H9 (cell line): Measurements from ENCODE around the gene KREMEN1. TPM values are rescaled to one million over a fixed set of nuclear protein-coding genes. Genes with fewer than 3 reads are reported as not detected.
A peak's percentile ranks its signal among the peaks of the same experiment; 100 is the strongest.

Source experiments
- DNase-seq: peaks from one replicate; pipeline ENCODE4 v3.0.0-alpha.2; 2017
- H2AFZ ChIP-seq: one replicate; pipeline ENCODE4 v1.6.1; 2013; ENCODE audit warnings: mild to moderate bottlenecking, low read length, control low read depth, moderate library complexity
- H2AK5ac ChIP-seq: 2 replicates; pipeline ENCODE4 v1.6.1; 2013; ENCODE audit warnings: low read length, control low read depth, mixed read lengths; ENCODE audit not compliant: insufficient read length
- H2BK120ac ChIP-seq: one replicate; pipeline ENCODE4 v1.6.1; 2013; ENCODE audit warnings: low read depth, mild to moderate bottlenecking, low read length, control low read depth, inconsistent platforms; ENCODE audit not compliant: poor library complexity, severe bottlenecking
- H2BK12ac ChIP-seq: 2 replicates; pipeline ENCODE4 v1.6.1; 2013; ENCODE audit warnings: low read length, control low read depth, mixed read lengths, low read depth; ENCODE audit not compliant: insufficient read length
- H2BK15ac ChIP-seq: 2 replicates; pipeline ENCODE4 v1.6.1; 2013; ENCODE audit warnings: low read depth, low read length, control low read depth
- H2BK20ac ChIP-seq: one replicate; pipeline ENCODE4 v1.6.1; 2013; ENCODE audit warnings: low read depth, mild to moderate bottlenecking, low read length, control low read depth, inconsistent platforms; ENCODE audit not compliant: poor library complexity, severe bottlenecking
- H2BK5ac ChIP-seq: 2 replicates; pipeline ENCODE4 v1.6.1; 2013; ENCODE audit warnings: low read length, control low read depth, mixed read lengths; ENCODE audit not compliant: insufficient read length
- H3K14ac ChIP-seq: 2 replicates; pipeline ENCODE4 v1.6.1; 2013; ENCODE audit warnings: low read length, control low read depth; ENCODE audit not compliant: insufficient read depth
- H3K18ac ChIP-seq: 2 replicates; pipeline ENCODE4 v1.6.1; 2013; ENCODE audit warnings: low read depth, mild to moderate bottlenecking, mixed read lengths, low read length, control low read depth; ENCODE audit not compliant: insufficient read length
- H3K23ac ChIP-seq: 2 replicates; pipeline ENCODE4 v1.6.1; 2013; ENCODE audit warnings: low read length, control low read depth, mixed read lengths, low read depth; ENCODE audit not compliant: insufficient read length
- H3K23me2 ChIP-seq: 2 replicates; pipeline ENCODE4 v1.6.1; 2013; ENCODE audit warnings: low read depth, mild to moderate bottlenecking, mixed read lengths, low read length, control low read depth; ENCODE audit not compliant: insufficient read length, poor library complexity, severe bottlenecking
- H3K27ac ChIP-seq: 2 replicates; pipeline ENCODE4 v1.5.1; 2013; ENCODE audit warnings: low read length, control low read depth, mixed read lengths, low read depth; ENCODE audit not compliant: insufficient read length
- H3K27me3 ChIP-seq: 2 replicates; pipeline ENCODE4 v1.6.1; 2013; ENCODE audit warnings: low read length, control low read depth, inconsistent platforms; ENCODE audit not compliant: insufficient read depth
- H3K4ac ChIP-seq: 2 replicates; pipeline ENCODE4 v1.6.1; 2013; ENCODE audit warnings: low read depth, mild to moderate bottlenecking, control low read depth, inconsistent platforms, low read length, moderate library complexity
- H3K4me1 ChIP-seq: 2 replicates; pipeline ENCODE4 v1.6.1; 2013; ENCODE audit warnings: low read length, control low read depth, inconsistent platforms; ENCODE audit not compliant: insufficient read depth
- H3K4me2 ChIP-seq: 2 replicates; pipeline ENCODE4 v1.6.1; 2013; ENCODE audit warnings: low read length, control low read depth, mixed read lengths; ENCODE audit not compliant: insufficient read length, insufficient read depth
- H3K56ac ChIP-seq: 2 replicates; pipeline ENCODE4 v1.6.1; 2013; ENCODE audit warnings: low read depth, mild to moderate bottlenecking, mixed read lengths, low read length, control low read depth; ENCODE audit not compliant: insufficient read length
- H3K79me1 ChIP-seq: 2 replicates; pipeline ENCODE4 v1.6.1; 2013; ENCODE audit warnings: low read depth, mild to moderate bottlenecking, moderate library complexity, low read length, control low read depth, inconsistent platforms; ENCODE audit not compliant: insufficient read depth, poor library complexity, severe bottlenecking
- H3K79me2 ChIP-seq: 2 replicates; pipeline ENCODE4 v1.6.1; 2013; ENCODE audit warnings: low read length, control low read depth, inconsistent platforms; ENCODE audit not compliant: insufficient read depth
- H3K9ac ChIP-seq: 2 replicates; pipeline ENCODE4 v1.6.1; 2013; ENCODE audit warnings: low read length, control low read depth, mixed read lengths; ENCODE audit not compliant: insufficient read length; ENCODE audit errors: extremely low read depth
- H3K9me3 ChIP-seq: one replicate; pipeline ENCODE4 v1.6.1; 2013; ENCODE audit warnings: low read depth, low read length, inconsistent platforms; ENCODE audit not compliant: control insufficient read depth
- H3T11ph ChIP-seq: one replicate; pipeline ENCODE4 v1.6.1; 2013; ENCODE audit warnings: mild to moderate bottlenecking, low read length, control low read depth, inconsistent platforms
- H4K20me1 ChIP-seq: one replicate; pipeline ENCODE4 v1.6.1; 2013; ENCODE audit not compliant: control insufficient read depth, insufficient read length, insufficient read depth
- H4K5ac ChIP-seq: 2 replicates; pipeline ENCODE4 v1.6.1; 2013; ENCODE audit warnings: low read depth, mild to moderate bottlenecking, mixed read lengths, low read length, control low read depth; ENCODE audit not compliant: insufficient read length
- H4K8ac ChIP-seq: replicated peaks from 2 replicates; pipeline ENCODE4 v1.6.1; 2013; ENCODE audit warnings: low read length, control low read depth, mixed read lengths, low read depth; ENCODE audit not compliant: insufficient read length
- H4K91ac ChIP-seq: 2 replicates; pipeline ENCODE4 v1.6.1; 2013; ENCODE audit warnings: low read depth, mild to moderate bottlenecking, moderate library complexity, mixed read lengths, low read length, control low read depth; ENCODE audit not compliant: insufficient read length
- H3K27ac Mint-ChIP-seq, 3 experiments: 2 replicates in 2 of 3; 3 replicates in 1 of 3; pipeline ENCODE4 v1.8.0; 2020 to 2021; ENCODE audit warnings: mixed read lengths in 3 of 3, mild to moderate bottlenecking in 1 of 3, moderate library complexity in 1 of 3
- H3K27me3 Mint-ChIP-seq: 2 replicates; pipeline ENCODE4 v1.8.0; 2021; ENCODE audit warnings: low read depth, mild to moderate bottlenecking, moderate library complexity, mixed read lengths
- H3K36me3 Mint-ChIP-seq, 3 experiments: 2 replicates in 2 of 3; 3 replicates in 1 of 3; pipeline ENCODE4 v1.8.0; 2020 to 2021; ENCODE audit warnings: low read depth in 3 of 3, mixed read lengths in 3 of 3; ENCODE audit not compliant: insufficient read depth in 1 of 3
- H3K4me1 Mint-ChIP-seq, 2 experiments: 2 replicates each; pipeline ENCODE4 v1.8.0; 2020; ENCODE audit warnings: mixed read lengths in 2 of 2
- H3K4me3 Mint-ChIP-seq, 2 experiments: 2 replicates in 1 of 2; 3 replicates in 1 of 2; pipeline ENCODE4 v1.8.0; 2020 to 2021; ENCODE audit warnings: mild to moderate bottlenecking in 2 of 2, mixed read lengths in 2 of 2, moderate library complexity in 1 of 2
- H3K9me3 Mint-ChIP-seq, 2 experiments: 2 replicates in 1 of 2; 3 replicates in 1 of 2; pipeline ENCODE4 v1.8.0; 2020; ENCODE audit warnings: mild to moderate bottlenecking in 2 of 2, mixed read lengths in 2 of 2, moderate library complexity in 1 of 2
- WGBS: extraction: QIAGEN DNeasy Blood & Tissue Kit; methylation state at CpG from one replicate; pipeline ENCODE4 v1.1.7; 2013; ENCODE audit warnings: missing lambda C conversion rate, low lambda C conversion rate, mixed read lengths; ENCODE audit not compliant: insufficient read length; ENCODE audit errors: extremely low coverage; 5-methylcytosine and 5-hydroxymethylcytosine counted together
- total RNA-seq: library from RNA; stranded (reverse); gene quantifications from 2 replicates; pipeline ENCODE4 v1.2.1, GENCODE V29; 2021
- TF ChIP-seq, protein P1 (sequence below): fragments of 200-600 bp; sonication (generic); conservative IDR thresholded peaks from 3 replicates; pipeline ENCODE4 v1.8.0; 2021; ENCODE audit warnings: antibody characterized with exemption, mild to moderate bottlenecking

The KREMEN1 gene
- total RNA-seq, 1 experiment from 2014 or later: 2.4 TPM

DNA sequence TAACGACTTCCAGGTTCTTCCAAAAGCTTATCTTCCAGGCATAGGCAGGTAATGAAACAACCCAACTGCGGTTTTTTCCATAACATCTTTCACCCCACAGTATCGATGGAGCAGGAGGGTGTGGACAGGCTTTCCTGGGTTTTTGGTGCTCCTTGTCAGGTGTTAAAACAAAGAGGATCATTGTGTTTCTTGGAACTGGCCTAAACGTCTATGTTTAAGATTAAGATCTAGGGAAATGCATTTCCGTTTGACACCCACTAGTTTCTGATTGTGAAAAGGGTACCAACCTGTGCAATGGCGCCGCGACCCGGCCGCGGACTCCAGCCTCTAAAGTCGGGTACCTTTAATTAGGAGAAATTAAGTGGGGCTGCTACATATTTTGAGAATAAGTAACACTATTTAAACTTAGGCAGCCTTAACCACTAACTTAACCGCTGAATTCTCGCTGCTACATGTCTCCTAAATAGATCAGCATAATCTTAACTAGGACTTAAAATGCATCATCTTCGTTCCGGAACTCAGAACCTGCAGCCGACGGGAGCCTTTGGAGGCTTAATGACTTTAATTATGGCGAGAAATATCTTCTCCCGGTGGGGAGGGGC lies 42.7 kb upstream of the KREMEN1 start:
- DNase-seq: no peak

More for the DNA sequence above, 42.7 kb upstream of the KREMEN1 start:
- Histone ChIP-seq H3K4ac (no peak overlapping the region), H3K27me3 (no peaks in the 10 kb centered on the region), H3K14ac (no peak overlapping the region; the same call in 1 of the 2 replicates), H3K79me2 (peaks cover 2% of the 10 kb centered on the region; the same call in 1 of the 2 replicates), H2BK20ac (no peak overlapping the region), H4K91ac (no peak overlapping the region), H3T11ph (no peak overlapping the region), H2AK5ac (no peak overlapping the region), H3K56ac (no peak overlapping the region), H3K18ac (no peak overlapping the region), H3K23me2 (peaks cover 14% of the 10 kb centered on the region), H3K27ac (no peak overlapping the region), H3K9me3 (no peaks in the 10 kb centered on the region), H3K79me1 (peaks cover 4% of the 10 kb centered on the region), H2BK12ac (no peak overlapping the region), H4K20me1 (no peaks in the 10 kb centered on the region), H2BK15ac (no peak overlapping the region), H3K4me1 (peaks cover 10% of the 10 kb centered on the region; the same call in 1 of the 2 replicates), H4K8ac (no peak overlapping the region), H3K9ac (peak overlapping the region; percentile 18), H4K5ac (no peak overlapping the region), H2AFZ (no peak overlapping the region), H2BK120ac (no peak overlapping the region), H3K4me2 (peak overlapping the region; percentile 60), H3K23ac (no peak overlapping the region), H2BK5ac (no peak overlapping the region)
- no CpG with 5 or more reads among the region's 20 CpGs for WGBS
- Mint-ChIP-seq H3K36me3 (peaks cover 0 to 16% (median 2%) of the 10 kb centered on the region in 3 experiments; a peak in 4 of 7 replicates), H3K4me1 (peaks cover 39 to 42% of the 10 kb centered on the region in 2 experiments), H3K27me3 (no peaks in the 10 kb centered on the region), H3K4me3 (peak overlapping the region; percentile 74 to 87), H3K27ac (peak overlapping the region in 2 of 3 experiments; percentile 73 to 97; a peak in 3 of 7 replicates), H3K9me3 (no peaks in the 10 kb centered on the region)
- TF ChIP-seq, protein P1, sequence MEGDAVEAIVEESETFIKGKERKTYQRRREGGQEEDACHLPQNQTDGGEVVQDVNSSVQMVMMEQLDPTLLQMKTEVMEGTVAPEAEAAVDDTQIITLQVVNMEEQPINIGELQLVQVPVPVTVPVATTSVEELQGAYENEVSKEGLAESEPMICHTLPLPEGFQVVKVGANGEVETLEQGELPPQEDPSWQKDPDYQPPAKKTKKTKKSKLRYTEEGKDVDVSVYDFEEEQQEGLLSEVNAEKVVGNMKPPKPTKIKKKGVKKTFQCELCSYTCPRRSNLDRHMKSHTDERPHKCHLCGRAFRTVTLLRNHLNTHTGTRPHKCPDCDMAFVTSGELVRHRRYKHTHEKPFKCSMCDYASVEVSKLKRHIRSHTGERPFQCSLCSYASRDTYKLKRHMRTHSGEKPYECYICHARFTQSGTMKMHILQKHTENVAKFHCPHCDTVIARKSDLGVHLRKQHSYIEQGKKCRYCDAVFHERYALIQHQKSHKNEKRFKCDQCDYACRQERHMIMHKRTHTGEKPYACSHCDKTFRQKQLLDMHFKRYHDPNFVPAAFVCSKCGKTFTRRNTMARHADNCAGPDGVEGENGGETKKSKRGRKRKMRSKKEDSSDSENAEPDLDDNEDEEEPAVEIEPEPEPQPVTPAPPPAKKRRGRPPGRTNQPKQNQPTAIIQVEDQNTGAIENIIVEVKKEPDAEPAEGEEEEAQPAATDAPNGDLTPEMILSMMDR: no peak; the same call in 2 of the 3 replicates
